Activated CD4-positive, alpha-beta T cell treated with anti-CD3 and anti-CD28 coated beads, Interleukin-2, amount 10 ng/mL, durations not matched to agents 7 days and 5 days (primary cell): ENCODE results near the gene HJV. TPM values are rescaled to one million over a fixed set of nuclear protein-coding genes. Genes with fewer than 3 reads are reported as not detected.
"Not testable (repeated sequence)": the region's sequence is repeated elsewhere in the genome, so short reads cannot be mapped to it uniquely, and the experiment has no call there.

Experiments used
- CTCF ChIA-PET: fragments of 350-600 bp; sonication (Branson Sonifier 250); formaldehyde crosslinking; loops from one replicate; lab custom pipeline; 2021; ENCODE audit warnings: antibody characterized with exemption; lab: Charles Lee
- POLR2A ChIA-PET: fragments of 350-600 bp; sonication (Branson Sonifier 250); formaldehyde crosslinking; loops from one replicate; lab custom pipeline; 2021; ENCODE audit warnings: antibody characterized with exemption; lab: Charles Lee
- DNase-seq: peaks from one replicate; pipeline ENCODE4 v3.0.0-alpha.2; 2020
- H3K27ac Mint-ChIP-seq: one replicate; pipeline ENCODE4 v1.8.0; 2021; ENCODE audit warnings: mild to moderate bottlenecking, moderate library complexity, mixed read lengths
- H3K27me3 Mint-ChIP-seq: one replicate; pipeline ENCODE4 v1.8.0; 2021; ENCODE audit warnings: mixed read lengths
- H3K36me3 Mint-ChIP-seq: one replicate; pipeline ENCODE4 v1.8.0; 2021; ENCODE audit warnings: low read depth, mixed read lengths
- H3K4me1 Mint-ChIP-seq: one replicate; pipeline ENCODE4 v1.8.0; 2021; ENCODE audit warnings: mixed read lengths
- H3K4me3 Mint-ChIP-seq: one replicate; pipeline ENCODE4 v1.8.0; 2021; ENCODE audit warnings: mild to moderate bottlenecking, moderate library complexity, mixed read lengths
- H3K9me3 Mint-ChIP-seq: one replicate; pipeline ENCODE4 v1.8.0; 2021; ENCODE audit warnings: mixed read lengths
- total RNA-seq, 2 experiments: library from RNA; stranded (reverse); gene quantifications; one replicate each; pipeline ENCODE4 v1.2.3, GENCODE V29; 2021

The HJV gene
- total RNA-seq, 2 experiments from 2014 or later, result not detected

DNA sequence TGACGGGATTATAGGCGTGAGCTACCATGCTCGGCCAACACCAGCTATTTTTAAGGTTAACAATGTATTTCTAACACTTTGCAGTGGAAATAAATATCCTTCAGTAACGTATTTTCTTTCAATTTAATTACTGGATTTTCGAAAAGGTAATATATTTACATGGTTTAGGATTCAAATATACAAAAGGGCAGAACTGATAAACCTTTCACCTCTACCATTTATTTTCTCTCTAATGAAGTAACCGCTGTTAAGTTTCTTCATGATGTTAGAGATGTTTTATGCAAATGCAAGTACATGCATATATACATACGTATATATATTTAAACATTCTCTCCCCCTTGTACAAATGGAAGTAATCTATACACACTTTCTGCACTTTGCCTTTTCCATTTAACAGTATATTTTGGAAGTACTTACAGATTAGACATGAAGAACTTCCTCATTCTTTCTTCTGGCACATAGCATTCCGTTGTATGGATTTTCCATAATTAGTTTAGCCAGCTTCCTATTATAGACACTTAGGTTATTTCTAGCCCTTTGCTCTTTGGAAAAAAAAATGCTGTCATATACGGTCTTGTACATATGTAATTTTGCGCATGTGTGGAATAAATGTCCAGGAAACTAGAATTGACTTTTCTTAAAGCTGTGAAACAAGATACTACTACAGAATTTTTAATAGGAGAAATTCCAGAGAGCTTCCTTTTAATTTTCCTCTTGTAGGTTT, 14.9 kb upstream of the HJV start:
- Mint-ChIP-seq H3K36me3 (no peaks in the 10 kb centered on the region), H3K27ac (peak overlapping the region; percentile 98), H3K4me1 (peaks cover 45% of the 10 kb centered on the region), H3K4me3 (peak overlapping the region; percentile 94), H3K27me3 (peaks cover 17% of the 10 kb centered on the region), H3K9me3 (no peaks in the 10 kb centered on the region)
- CTCF ChIA-PET, result interaction anchor here (0.5 to 2.9 kb wide), 15 partner anchors 9 to 191 kb away, joined by 3 to 11 read pairs (median 4); partner anchors contain the start of genes NUDT17 and RBM8A
- POLR2A ChIA-PET, result interaction anchor here (1.1 to 4.3 kb wide), 2 partner anchors 16 to 79 kb away, joined by 3 to 27 read pairs; partner anchors contain the start of gene LIX1L
- DNase-seq, result no peak

DNA sequence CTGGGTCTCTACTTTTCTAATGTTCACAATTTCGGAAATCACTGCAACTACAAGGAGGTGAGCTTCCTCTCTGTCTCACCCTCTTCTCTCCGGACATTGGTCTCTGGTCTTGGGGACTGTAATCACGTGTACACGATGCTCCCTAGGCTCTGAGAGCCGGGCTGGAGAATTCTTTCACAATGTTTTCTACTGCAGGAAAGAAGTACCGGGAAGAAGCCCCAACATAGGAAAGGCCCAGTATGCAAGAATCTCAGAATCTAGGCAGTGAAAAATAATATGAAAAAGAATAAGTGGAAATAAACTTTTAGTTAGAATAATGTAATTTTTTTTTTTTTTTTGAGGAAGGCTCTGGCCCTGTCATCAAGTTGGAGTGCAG, 13.5 kb upstream of the HJV start:
- ChIA-PET CTCF (interaction anchor here (0.8 to 1.4 kb wide), 8 partner anchors 10 to 190 kb away, joined by 3 to 4 read pairs (median 4); partner anchors contain the start of genes LIX1L, NUDT17 and RBM8A), POLR2A (interaction anchor here (4.3 kb wide), 1 partner anchor 17 kb away, joined by 27 read pairs; no protein-coding TSS in a partner anchor)
- Mint-ChIP-seq H3K27ac (peak overlapping the region; percentile 98), H3K36me3 (no peaks in the 10 kb centered on the region), H3K9me3 (no peaks in the 10 kb centered on the region), H3K4me1 (peaks cover 45% of the 10 kb centered on the region), H3K27me3 (peaks cover 16% of the 10 kb centered on the region), H3K4me3 (peak overlapping the region; percentile 94)
- no peak for DNase-seq

DNA sequence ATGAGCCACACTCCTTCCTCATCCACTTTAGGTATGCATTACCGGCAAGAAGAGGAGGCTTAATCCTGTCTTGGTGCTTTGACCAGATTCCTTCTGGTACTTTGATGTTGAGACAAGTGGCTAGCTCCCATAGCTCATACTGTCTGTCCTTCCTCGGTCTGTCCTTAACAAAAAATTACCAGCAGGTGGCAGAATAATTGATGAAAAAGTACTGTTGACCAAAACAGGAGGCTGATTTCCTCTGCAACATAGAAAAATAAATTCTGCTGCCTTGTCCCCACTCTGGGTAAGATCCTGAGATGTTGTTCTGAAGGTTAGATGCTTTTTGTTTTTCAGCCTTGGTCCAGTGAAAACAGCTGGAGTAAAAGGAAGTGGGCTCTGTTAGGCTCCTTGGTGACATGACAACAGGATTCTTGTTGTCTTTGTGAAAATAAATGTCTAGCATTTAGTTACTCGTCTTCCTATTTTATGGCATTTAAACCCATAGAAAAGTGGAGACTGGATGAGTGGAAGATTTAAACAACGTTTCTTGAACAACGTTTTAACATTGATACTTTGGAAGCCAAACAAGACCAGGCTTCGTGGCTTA, 11.2 kb upstream of the HJV start:
- Mint-ChIP-seq H3K27ac (no peak overlapping the region), H3K27me3 (peaks cover 10% of the 10 kb centered on the region), H3K9me3 (no peaks in the 10 kb centered on the region), H3K36me3 (no peaks in the 10 kb centered on the region), H3K4me1 (peaks cover 34% of the 10 kb centered on the region), H3K4me3 (no peak overlapping the region)
- peak; percentile 29 for DNase-seq
- ChIA-PET POLR2A (no interaction called here), CTCF (interaction anchor here (0.8 to 1.5 kb wide), 14 partner anchors 10 to 187 kb away, joined by 3 to 6 read pairs (median 4); partner anchors contain the start of genes HJV, LIX1L, NUDT17 and PIAS3)

DNA sequence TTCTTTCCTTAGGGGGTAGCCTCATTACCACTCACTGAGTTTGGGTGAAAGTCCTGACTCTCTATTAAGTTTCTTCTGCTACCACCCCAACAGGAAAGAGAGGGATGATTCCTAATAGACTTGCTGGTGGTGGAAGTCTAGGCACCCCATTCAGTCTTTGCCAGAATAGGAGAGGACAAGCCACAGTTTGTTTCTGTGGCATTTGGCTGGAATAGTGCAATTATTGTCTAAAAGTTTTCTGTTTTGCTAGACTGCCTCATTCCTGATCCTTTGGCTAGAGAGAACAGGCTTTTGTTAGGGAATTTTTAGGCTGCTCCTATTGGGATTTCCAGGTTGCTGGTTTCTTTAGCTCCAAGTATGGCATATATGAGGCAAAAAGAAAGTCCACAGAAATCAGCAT, 9.9 kb upstream of the HJV start:
- no peaks in the 10 kb centered on the region for H3K36me3 Mint-ChIP-seq
- H3K27ac Mint-ChIP-seq, result no peak overlapping the region
- peaks cover 10% of the 10 kb centered on the region for H3K27me3 Mint-ChIP-seq
- ChIA-PET POLR2A (no interaction called here), CTCF (interaction anchor here (0.5 to 1.3 kb wide), 5 partner anchors 10 to 74 kb away, joined by 3 to 7 read pairs (median 4); partner anchors contain the start of genes HJV and LIX1L)
- H3K4me1 Mint-ChIP-seq, result peaks cover 22% of the 10 kb centered on the region
- DNase-seq, result no peak
- H3K4me3 Mint-ChIP-seq, result no peak overlapping the region
- no peaks in the 10 kb centered on the region for H3K9me3 Mint-ChIP-seq

- POLR2A ChIA-PET, result interaction anchor here (0.7 kb wide), 1 partner anchor 52 kb away, joined by 8 read pairs; no protein-coding TSS in a partner anchor
- Mint-ChIP-seq H3K4me3 (no peak overlapping the region), H3K36me3 (no peaks in the 10 kb centered on the region), H3K9me3 (no peaks in the 10 kb centered on the region), H3K27ac (no peak overlapping the region), H3K4me1 (peaks cover 4% of the 10 kb centered on the region), H3K27me3 (peaks cover 24% of the 10 kb centered on the region)
- no peak for DNase-seq
- CTCF ChIA-PET, result interaction anchor here (0.7 kb wide), 1 partner anchor 11 kb away, joined by 4 read pairs; no protein-coding TSS in a partner anchor
Observed at GRCh38 chr1:146029117-146029516, 7.6 kb upstream of the HJV start.

- H3K27me3 Mint-ChIP-seq, result peaks cover 35% of the 10 kb centered on the region
- H3K27ac Mint-ChIP-seq, H3K36me3 Mint-ChIP-seq, POLR2A ChIA-PET, DNase-seq, H3K4me1 Mint-ChIP-seq, H3K4me3 Mint-ChIP-seq, H3K9me3 Mint-ChIP-seq: not testable (repeated sequence)
- CTCF ChIA-PET, result interaction anchor here (1.4 kb wide), 1 partner anchor 19 kb away, joined by 4 read pairs; no protein-coding TSS in a partner anchor
Observed at GRCh38 chr1:146026650-146027049, 5.1 kb upstream of the HJV start.

DNA sequence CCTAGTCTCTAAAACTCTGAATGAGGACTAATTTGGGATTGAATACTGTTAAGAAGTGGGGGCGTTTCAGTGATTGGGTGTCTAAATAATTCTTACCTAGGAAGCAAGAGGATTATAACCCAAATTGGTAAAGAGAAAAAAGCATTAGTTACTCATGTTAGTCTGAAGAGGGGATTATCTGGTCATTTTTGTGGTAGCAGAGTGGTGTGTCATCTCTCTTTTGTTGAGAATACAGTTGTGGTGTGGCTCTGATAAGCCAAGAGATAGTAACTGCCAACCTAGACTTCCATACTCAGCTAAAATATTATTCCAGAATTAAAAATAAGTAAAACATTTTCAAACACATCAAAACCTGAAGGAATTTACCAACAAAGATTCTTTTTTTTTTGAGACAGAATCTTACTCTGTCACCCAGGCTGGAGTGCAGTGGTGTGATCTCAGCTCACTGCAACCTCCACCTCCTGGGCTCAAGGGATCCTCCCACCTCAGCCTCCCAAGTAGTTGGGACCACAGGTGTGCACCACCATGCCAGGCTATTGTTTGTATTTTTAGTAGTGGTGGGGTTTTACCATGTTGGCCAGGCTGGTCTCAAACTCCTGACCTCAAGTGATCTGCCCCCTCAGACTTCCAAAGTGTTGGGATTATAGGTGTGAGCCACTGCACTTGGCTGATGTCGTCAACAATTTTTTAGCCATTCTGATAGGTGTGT, 4.4 kb upstream of the HJV start:
- H3K4me3 Mint-ChIP-seq, DNase-seq, H3K4me1 Mint-ChIP-seq, H3K36me3 Mint-ChIP-seq, POLR2A ChIA-PET, H3K9me3 Mint-ChIP-seq, H3K27ac Mint-ChIP-seq: not testable (repeated sequence)
- H3K27me3 Mint-ChIP-seq, result peaks cover 41% of the 10 kb centered on the region
- CTCF ChIA-PET, result interaction anchor here (1.1 to 1.4 kb wide), 4 partner anchors 10 to 49 kb away, joined by 3 to 5 read pairs (median 4); no protein-coding TSS in a partner anchor

DNA sequence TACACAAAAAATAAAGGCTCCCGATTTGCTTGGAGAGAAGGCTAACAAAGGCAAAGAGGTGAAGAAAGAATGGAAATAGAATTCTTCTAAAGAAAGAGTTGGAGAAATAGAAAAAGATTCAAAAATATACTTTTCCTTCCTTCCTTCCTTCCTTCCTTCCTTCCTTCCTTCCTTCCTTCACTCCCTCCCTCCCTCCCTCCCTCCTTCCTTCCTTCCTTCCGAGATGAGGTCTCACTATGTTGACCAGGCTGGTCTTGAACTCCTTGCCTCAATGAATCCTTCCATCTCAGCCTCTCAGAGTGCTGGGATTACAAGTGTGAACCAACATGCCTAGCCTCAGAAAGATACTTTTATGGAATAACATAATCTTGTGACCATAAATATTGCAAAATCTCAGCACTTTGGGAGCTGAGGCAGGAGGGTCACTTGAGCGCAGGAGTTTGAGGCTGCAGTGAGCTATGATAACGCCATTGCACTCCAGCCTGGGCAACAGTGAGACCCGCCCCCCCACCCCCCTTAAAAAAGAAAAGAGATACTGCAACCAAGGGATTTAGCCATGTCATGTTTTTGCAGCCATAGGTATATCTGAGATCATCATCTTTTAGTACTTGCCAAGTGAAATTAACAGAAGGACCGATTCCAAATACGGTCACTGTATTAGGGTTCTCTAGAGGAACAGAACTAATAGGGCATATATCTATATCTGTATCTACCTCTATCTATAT, 1.0 kb upstream of the HJV start:
- CTCF ChIA-PET, result interaction anchor here (0.6 to 1.4 kb wide), 5 partner anchors 10 to 233 kb away, joined by 3 to 7 read pairs (median 4); partner anchors contain the start of gene NUDT17
- POLR2A ChIA-PET, result no interaction called here
- no peak overlapping the region for H3K27ac Mint-ChIP-seq
- H3K27me3 Mint-ChIP-seq, result peaks cover 66% of the 10 kb centered on the region
- peaks cover 7% of the 10 kb centered on the region for H3K4me1 Mint-ChIP-seq
- H3K9me3 Mint-ChIP-seq, result no peaks in the 10 kb centered on the region
- H3K4me3 Mint-ChIP-seq, result no peak overlapping the region
- no peaks in the 10 kb centered on the region for H3K36me3 Mint-ChIP-seq
- no peak for DNase-seq

- peaks cover 78% of the 10 kb centered on the region for H3K27me3 Mint-ChIP-seq
- H3K36me3 Mint-ChIP-seq, result no peaks in the 10 kb centered on the region
- no peak for DNase-seq
- no peak overlapping the region for H3K27ac Mint-ChIP-seq
- H3K4me1 Mint-ChIP-seq, result peaks cover 7% of the 10 kb centered on the region
- ChIA-PET CTCF (interaction anchor here (1.0 to 1.4 kb wide), 3 partner anchors 11 to 197 kb away, joined by 5 to 7 read pairs (median 6); partner anchors contain the start of gene POLR3C), POLR2A (no interaction called here)
- H3K4me3 Mint-ChIP-seq, result no peak overlapping the region
- H3K9me3 Mint-ChIP-seq, result no peaks in the 10 kb centered on the region
Observed at GRCh38 chr1:146021050-146021445, 487 bp downstream of the HJV start.

DNA sequence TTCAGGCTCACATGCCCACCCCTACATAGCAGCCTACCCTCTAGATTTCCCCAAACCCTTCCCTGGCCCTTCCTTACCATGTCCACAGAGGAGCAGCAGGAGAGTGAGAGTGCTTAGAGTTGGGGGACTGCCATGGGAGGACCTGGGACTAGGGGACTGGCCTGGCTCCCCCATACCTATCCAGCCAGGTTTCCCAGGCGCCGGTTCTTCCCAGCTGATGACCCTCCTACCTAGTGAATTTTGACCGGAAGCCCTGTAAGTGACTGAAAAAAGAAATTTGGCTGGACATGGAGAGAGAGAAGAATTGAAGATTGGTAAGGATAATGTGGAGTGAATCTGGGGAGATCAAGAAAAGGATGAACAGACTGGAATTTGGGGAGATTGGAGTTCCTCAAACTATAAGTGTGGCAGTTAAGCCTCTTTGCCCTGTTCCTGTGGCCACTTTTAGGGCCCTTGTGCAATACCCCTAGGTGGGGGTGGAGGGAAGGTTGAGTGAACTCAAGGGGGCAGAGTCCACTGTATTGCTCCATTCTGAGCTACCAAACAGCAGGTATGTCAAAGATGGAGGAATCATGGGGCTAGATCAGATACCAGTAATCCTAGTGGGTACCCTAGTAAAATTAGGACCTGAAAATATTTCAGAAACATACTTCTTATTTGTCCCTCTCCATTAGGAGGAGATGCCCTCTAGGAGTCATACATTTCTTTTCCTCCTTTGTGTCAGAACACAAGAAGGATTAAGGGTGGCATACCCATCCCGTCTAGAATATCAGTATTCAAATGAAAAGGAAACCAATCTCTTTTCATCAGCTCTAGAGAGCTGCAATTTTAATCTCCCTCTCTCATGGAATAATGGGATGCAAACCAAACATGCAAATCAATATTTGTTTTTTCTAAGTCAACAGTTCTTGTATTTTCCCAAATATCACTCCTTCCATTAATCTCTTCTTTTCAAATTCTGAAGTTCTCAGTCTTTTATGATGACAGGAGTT, 1.2 kb downstream of the HJV start:
- POLR2A ChIA-PET, result no interaction called here
- H3K4me3 Mint-ChIP-seq, result no peak overlapping the region
- no peaks in the 10 kb centered on the region for H3K36me3 Mint-ChIP-seq
- peaks cover 76% of the 10 kb centered on the region for H3K27me3 Mint-ChIP-seq
- no peak for DNase-seq
- no peak overlapping the region for H3K27ac Mint-ChIP-seq
- CTCF ChIA-PET, result interaction anchor here (1.1 to 5.2 kb wide), 3 partner anchors 15 to 175 kb away, joined by 3 to 17 read pairs (median 4); partner anchors contain the start of gene NUDT17
- H3K4me1 Mint-ChIP-seq, result peaks cover 7% of the 10 kb centered on the region
- no peaks in the 10 kb centered on the region for H3K9me3 Mint-ChIP-seq
